NCI-H226 (cell line): ENCODE data around the gene RAI1.
"Not testable (repeated sequence)": the region's sequence is repeated elsewhere in the genome, so short reads cannot be mapped to it uniquely, and the experiment has no call there.

Experiments used
- DNase-seq: peaks from one replicate; pipeline ENCODE4 v3.0.0-alpha.2; 2015

The RAI1 gene

GRCh38 chr17:17806611-17807274 is 125.5 kb downstream of the RAI1 start:
- no peak for DNase-seq

GRCh38 chr17:17807440-17807839 is 126.2 kb downstream of the RAI1 start:
- DNase-seq = no peak

- not testable (repeated sequence) for DNase-seq
Observed at GRCh38 chr17:17808200-17808599, 126.9 kb downstream of the RAI1 start.

GRCh38 chr17:17808706-17809432 is 127.6 kb downstream of the RAI1 start:
- DNase-seq = no peak

GRCh38 chr17:17809531-17810083 is 128.3 kb downstream of the RAI1 start:
- no peak for DNase-seq

- no peak for DNase-seq
Observed at GRCh38 chr17:17810084-17810894, 129.0 kb downstream of the RAI1 start.

GRCh38 chr17:17810895-17811248 is 129.6 kb downstream of the RAI1 start:
- DNase-seq = no peak

GRCh38 chr17:17811381-17812210 is 130.3 kb downstream of the RAI1 start:
- DNase-seq = no peak

GRCh38 chr17:17812211-17813054 is 131.2 kb downstream of the RAI1 start:
- peak; percentile 43 for DNase-seq

- no peak for DNase-seq
Observed at GRCh38 chr17:17813055-17813724, 131.9 kb downstream of the RAI1 start.

- DNase-seq = no peak
Observed at GRCh38 chr17:17813725-17814095, 132.5 kb downstream of the RAI1 start.

- no peak for DNase-seq
Observed at GRCh38 chr17:17814162-17815061, 133.2 kb downstream of the RAI1 start.

- no peak for DNase-seq
Observed at GRCh38 chr17:17815062-17815406, 133.8 kb downstream of the RAI1 start.

- DNase-seq = no peak
Observed at GRCh38 chr17:17815436-17816200, 134.4 kb downstream of the RAI1 start.

GRCh38 chr17:17816240-17816814 is 135.1 kb downstream of the RAI1 start:
- DNase-seq = no peak

GRCh38 chr17:17816831-17817551 is 135.7 kb downstream of the RAI1 start:
- no peak for DNase-seq

- DNase-seq = no peak
Observed at GRCh38 chr17:17817552-17817947, 136.3 kb downstream of the RAI1 start.

- DNase-seq = peak; percentile 47
Observed at GRCh38 chr17:17818088-17818526, 136.8 kb downstream of the RAI1 start.
